Thoracic aorta (tissue), 2 donors: ENCODE results near the gene MBNL1. TPM values are rescaled to one million over a fixed set of nuclear protein-coding genes. Genes with fewer than 3 reads are reported as not detected.

Source experiments
- ATAC-seq: fragments of 150-250 bp; one replicate; pipeline ENCODE4 v1.8.0; 2017; ENCODE audit warnings: low read depth; ENCODE audit not compliant: insufficient number of reproducible peaks, low FRiP score
- DNase-seq: peaks from one replicate; pipeline ENCODE4 v3.0.0-alpha.2; 2020; ENCODE audit warnings: low spot score
- H3K27ac ChIP-seq, 2 donors: fragments of 200-600 bp; sonication (generic); 1 replicate in 1 of 2; 2 replicates in 1 of 2; pipeline ENCODE4 v1.5.1; 2016; ENCODE audit warnings: mild to moderate bottlenecking in 2 of 2, moderate library complexity in 2 of 2
- H3K27me3 ChIP-seq: fragments of 200-600 bp; sonication (generic); replicated peaks from 2 replicates; pipeline ENCODE4 v1.6.0; 2016; ENCODE audit warnings: mild to moderate bottlenecking; ENCODE audit not compliant: insufficient read depth
- H3K36me3 ChIP-seq: fragments of 200-600 bp; sonication (generic); one replicate; pipeline ENCODE4 v1.5.1; 2016
- H3K4me1 ChIP-seq, 2 donors: fragments of 200-600 bp; sonication (generic); 1 replicate in 1 of 2; 2 replicates in 1 of 2; pipeline versions ENCODE4 v1.5.1 to v1.6.0; 2016; ENCODE audit warnings: low read depth in 2 of 2, mild to moderate bottlenecking in 1 of 2; ENCODE audit not compliant: control insufficient read depth in 1 of 2
- H3K4me3 ChIP-seq: fragments of 200-600 bp; sonication (generic); 2 replicates; pipeline ENCODE4 v1.5.1; 2016; ENCODE audit warnings: mild to moderate bottlenecking
- H3K9me3 ChIP-seq: fragments of 200-600 bp; sonication (generic); 2 replicates; pipeline ENCODE4 v1.5.1; 2016
- total RNA-seq, 2 donors: library from RNA; depleted of rRNA; stranded (reverse); fragments of >200 nt; gene quantifications; one replicate each; pipeline versions ENCODE4 v1.1.0 to v1.2.3, GENCODE V29; 2016
- TF ChIP-seq, protein P1 (sequence below): fragments of 200-600 bp; sonication (generic); IDR thresholded peaks from one replicate; pipeline ENCODE4 v1.5.1; 2019; ENCODE audit warnings: antibody characterized with exemption

MBNL1 gene
- total RNA-seq, 2 donors from 2014 or later = 783 to 1,062 TPM

DNA sequence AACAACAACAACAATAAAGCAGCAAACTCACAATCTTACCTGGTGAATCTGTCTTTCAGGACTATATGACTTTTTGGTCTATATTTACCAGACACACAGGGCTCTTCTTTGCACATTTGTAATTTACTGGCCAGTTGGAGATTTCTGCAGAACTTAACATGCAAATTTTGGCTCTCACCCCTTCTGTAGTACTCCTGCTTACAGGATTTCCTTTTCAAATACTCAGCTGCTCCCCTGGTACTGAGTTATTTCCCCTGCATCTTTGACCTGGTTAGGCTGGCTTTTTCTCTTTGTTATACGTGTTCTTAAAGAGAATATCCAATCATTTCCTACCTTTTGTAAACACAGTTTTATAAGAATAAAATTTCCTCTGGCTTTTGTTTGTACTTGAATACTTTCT, 228.0 kb downstream of the MBNL1 start:
- no peak for ATAC-seq

DNA sequence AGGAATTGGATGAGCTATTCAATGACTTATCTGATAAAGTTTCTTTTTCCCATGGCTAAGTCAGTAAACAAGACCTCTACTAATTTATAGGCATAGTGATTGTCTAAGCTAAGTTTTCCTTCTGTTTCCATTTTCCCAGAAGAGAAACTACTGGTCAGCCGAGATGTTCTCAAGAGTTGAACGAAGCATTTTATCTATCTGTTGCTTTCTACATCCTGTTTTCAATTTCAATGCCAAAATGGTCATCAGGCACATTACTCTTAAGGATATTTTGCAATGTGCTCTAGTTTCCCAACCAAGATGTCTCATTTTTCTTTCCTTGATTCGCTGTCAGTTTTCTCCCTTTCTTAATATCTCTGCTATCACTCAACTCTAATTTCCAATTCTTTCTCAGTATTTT, 228.7 kb downstream of the MBNL1 start:
- Histone ChIP-seq H3K4me3 (no peak overlapping the region), H3K9me3 (no peaks in the 10 kb centered on the region), H3K27me3 (no peaks in the 10 kb centered on the region), H3K36me3 (no peaks in the 10 kb centered on the region), H3K27ac (no peak overlapping the region), H3K4me1 (peaks cover 0 to 5% of the 10 kb centered on the region in 2 donors)
- ATAC-seq = no peak
- no peak for DNase-seq
- TF ChIP-seq, protein P1, sequence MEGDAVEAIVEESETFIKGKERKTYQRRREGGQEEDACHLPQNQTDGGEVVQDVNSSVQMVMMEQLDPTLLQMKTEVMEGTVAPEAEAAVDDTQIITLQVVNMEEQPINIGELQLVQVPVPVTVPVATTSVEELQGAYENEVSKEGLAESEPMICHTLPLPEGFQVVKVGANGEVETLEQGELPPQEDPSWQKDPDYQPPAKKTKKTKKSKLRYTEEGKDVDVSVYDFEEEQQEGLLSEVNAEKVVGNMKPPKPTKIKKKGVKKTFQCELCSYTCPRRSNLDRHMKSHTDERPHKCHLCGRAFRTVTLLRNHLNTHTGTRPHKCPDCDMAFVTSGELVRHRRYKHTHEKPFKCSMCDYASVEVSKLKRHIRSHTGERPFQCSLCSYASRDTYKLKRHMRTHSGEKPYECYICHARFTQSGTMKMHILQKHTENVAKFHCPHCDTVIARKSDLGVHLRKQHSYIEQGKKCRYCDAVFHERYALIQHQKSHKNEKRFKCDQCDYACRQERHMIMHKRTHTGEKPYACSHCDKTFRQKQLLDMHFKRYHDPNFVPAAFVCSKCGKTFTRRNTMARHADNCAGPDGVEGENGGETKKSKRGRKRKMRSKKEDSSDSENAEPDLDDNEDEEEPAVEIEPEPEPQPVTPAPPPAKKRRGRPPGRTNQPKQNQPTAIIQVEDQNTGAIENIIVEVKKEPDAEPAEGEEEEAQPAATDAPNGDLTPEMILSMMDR = no peak

More for the DNA sequence above, 228.0 kb downstream of the MBNL1 start:
- H3K36me3 ChIP-seq = no peaks in the 10 kb centered on the region
- H3K4me1 ChIP-seq = peaks cover 0 to 5% of the 10 kb centered on the region in 2 donors
- H3K27ac ChIP-seq = no peak overlapping the region
- no peak overlapping the region for H3K4me3 ChIP-seq
- no peak for DNase-seq
- H3K9me3 ChIP-seq = no peaks in the 10 kb centered on the region
- TF ChIP-seq, protein P1 = no peak
- no peaks in the 10 kb centered on the region for H3K27me3 ChIP-seq

DNA sequence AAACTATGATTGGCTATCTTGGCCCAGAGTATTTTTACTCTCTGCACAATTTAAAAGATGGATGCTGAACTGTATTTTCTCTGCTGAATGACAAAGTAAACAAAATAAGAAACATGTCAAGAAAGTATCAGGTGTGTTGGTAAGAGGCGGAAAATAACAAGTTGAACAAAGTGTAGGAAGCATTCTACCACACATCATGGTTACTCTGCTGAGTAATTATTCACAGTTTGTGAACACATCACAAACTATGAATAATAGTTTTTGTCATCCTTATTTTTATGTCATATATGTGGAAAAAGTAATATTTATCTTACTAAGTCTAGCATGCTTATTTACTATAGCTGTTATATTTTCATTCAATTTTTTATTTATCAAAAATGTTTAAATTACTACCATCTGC, 229.2 kb downstream of the MBNL1 start:
- Histone ChIP-seq H3K36me3 (no peaks in the 10 kb centered on the region), H3K27me3 (no peaks in the 10 kb centered on the region), H3K27ac (no peak overlapping the region), H3K4me3 (no peak overlapping the region), H3K4me1 (peaks cover 0 to 5% of the 10 kb centered on the region in 2 donors), H3K9me3 (no peaks in the 10 kb centered on the region)
- TF ChIP-seq, protein P1 = no peak
- no peak for DNase-seq
- ATAC-seq = no peak

DNA sequence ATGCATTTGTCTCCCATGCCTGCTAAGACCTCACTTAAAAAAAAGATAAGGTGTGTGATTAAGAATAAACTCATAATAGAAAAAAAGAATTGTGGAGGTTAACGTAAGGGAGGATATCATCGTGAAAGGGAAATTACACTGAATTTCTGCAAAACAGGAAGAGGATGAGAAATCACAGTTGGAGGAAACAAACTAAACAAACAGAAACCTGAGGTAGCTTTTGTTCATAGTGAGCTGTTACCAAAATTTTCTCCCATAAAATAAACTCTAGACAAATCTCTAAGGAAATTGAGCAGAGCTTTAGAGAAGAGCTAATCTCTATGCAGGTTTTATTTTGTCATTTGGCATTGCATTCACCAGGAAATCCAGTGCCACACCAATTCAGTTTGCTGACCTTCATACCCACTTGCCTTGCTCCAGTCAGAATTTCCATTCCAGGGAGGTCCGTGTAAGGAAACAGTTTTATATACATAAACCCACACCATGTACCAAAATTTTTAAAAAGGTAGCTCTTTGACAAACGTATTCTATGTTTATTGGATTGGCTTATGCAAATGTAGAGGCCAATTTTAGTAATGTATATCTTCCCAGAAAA, 231.2 kb downstream of the MBNL1 start:
- no peak overlapping the region for H3K27ac ChIP-seq
- H3K4me1 ChIP-seq = peaks cover 0 to 5% of the 10 kb centered on the region in 2 donors
- no peak overlapping the region for H3K4me3 ChIP-seq
- DNase-seq = no peak
- no peak for ATAC-seq
- TF ChIP-seq, protein P1 = no peak
- H3K36me3 ChIP-seq = no peaks in the 10 kb centered on the region
- no peaks in the 10 kb centered on the region for H3K9me3 ChIP-seq
- no peaks in the 10 kb centered on the region for H3K27me3 ChIP-seq

DNA sequence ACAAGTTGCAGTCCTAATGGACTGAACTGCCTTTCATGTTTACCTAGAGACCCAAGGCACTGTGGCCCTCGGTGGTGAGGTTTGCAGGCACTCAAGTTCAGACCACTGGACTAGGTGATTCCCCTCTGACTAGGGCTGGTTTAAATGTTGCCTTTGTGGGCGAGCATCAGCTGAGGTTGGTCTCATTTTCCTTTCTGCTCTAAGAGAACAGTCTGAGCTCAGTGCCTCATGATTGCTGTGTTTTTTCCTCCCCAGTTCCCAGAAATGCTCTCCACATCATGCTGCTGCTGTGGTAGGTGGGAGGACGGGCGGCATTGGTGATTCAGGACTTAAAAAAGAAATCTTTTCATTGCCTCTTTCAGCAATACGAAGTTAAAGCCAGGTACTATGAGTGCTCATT, 237.2 kb downstream of the MBNL1 start:
- no peak overlapping the region for H3K27ac ChIP-seq
- no peaks in the 10 kb centered on the region for H3K9me3 ChIP-seq
- H3K27me3 ChIP-seq = no peaks in the 10 kb centered on the region
- H3K36me3 ChIP-seq = no peaks in the 10 kb centered on the region
- DNase-seq (no peak), ATAC-seq (no peak)
- H3K4me3 ChIP-seq = no peak overlapping the region
- TF ChIP-seq, protein P1 = no peak
- no peaks in the 10 kb centered on the region for H3K4me1 ChIP-seq
